ENCODE measurements around the gene PDZD7. TPM values are rescaled to one million over a fixed set of nuclear protein-coding genes. Genes with fewer than 3 reads are reported as not detected.

The PDZD7 gene
- total and polyA plus RNA-seq, 9 of the 15 experiments (the other 6 are each of a cell fraction or from before 2014, with no cell fraction given) = 0.04 to 0.24 (median 0.08) TPM; not detected in 3

DNA sequence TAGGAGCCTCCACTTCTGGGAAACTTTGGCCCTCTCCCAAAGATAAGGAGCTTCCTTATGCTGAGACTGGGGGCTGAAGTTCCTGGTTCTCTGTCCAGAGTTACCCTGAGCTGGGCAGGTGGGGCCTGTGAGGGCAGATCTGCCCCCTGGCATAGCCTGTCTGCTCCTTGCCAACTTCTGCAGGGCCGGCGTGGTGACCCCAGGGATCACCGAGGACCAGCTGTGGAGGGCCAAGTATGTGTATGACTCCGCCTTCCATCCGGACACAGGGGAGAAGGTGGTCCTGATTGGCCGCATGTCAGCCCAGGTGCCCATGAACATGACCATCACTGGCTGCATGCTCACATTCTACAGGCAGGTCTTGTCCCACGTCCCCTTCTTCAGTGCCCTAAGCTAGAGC lies 4.4 kb upstream of the PDZD7 start:
- Histone ChIP-seq H2AFZ (ENCODE audit: low read depth, low read length) (no peak overlapping the region), H3K27ac (ENCODE audit: extremely low read depth, low read depth, low read length) (no peak overlapping the region), H3K9me3 (replicated peaks; ENCODE audit: control insufficient read depth, insufficient read depth, low read depth, low read length) (no peaks in the 10 kb centered on the region), H3K4me1 (replicated peaks in 1 of 2; ENCODE audit: control insufficient read depth in 2 of 2, insufficient read depth in 2 of 2, low read length in 2 of 2) (peaks cover 12 to 34% of the 10 kb centered on the region in 2 experiments; a peak in 4 of 5 replicates), H3K79me2 (ENCODE audit: control insufficient read depth, insufficient read depth, low read length) (no peaks in the 10 kb centered on the region), H3K27me3 (ENCODE audit: control insufficient read depth in 2 of 2, insufficient read depth in 2 of 2, low read length in 2 of 2) (no peaks in the 10 kb centered on the region), H3K4me3 (no peak overlapping the region), H3K9ac (ENCODE audit: insufficient read depth in 1 of 2, low read depth in 2 of 2, low read length in 2 of 2) (0 out of 4 replicates have a peak overlapping the region, but pooled peaks of 1 of the 2 experiments have one; percentile 35), H3K36me3 (ENCODE audit: control insufficient read depth, insufficient read depth, low read length) (no peaks in the 10 kb centered on the region), H4K20me1 (replicated peaks; ENCODE audit: control insufficient read depth, insufficient read depth, low read length) (no peaks in the 10 kb centered on the region), H3K4me2 (ENCODE audit: insufficient read depth, low read length) (no peak overlapping the region), H3K9me1 (ENCODE audit: control insufficient read depth, insufficient read depth, low read length) (no peaks in the 10 kb centered on the region)
- DNase-seq (ENCODE audit: extremely low read depth in 1 of 4, low spot score in 3 of 4) (no peak), FAIRE-seq (no peak), ATAC-seq (no peak)
- 54% methylated on average over 7 of the region's 7 CpGs for WGBS (ENCODE audit: insufficient coverage, low coverage, missing lambda C conversion rate)
- TF ChIP-seq CTCFL (IDR thresholded peaks at IDR 0.05; ENCODE audit: borderline replicate concordance, insufficient read depth, low read depth, low read length, poor library complexity, severe bottlenecking) = no peak
- TF ChIP-seq TAF9B (IDR thresholded peaks at IDR 0.05; ENCODE audit: partially characterized antibody) = no peak
- TF ChIP-seq SIN3A (IDR thresholded peaks at IDR 0.05; ENCODE audit: borderline replicate concordance in 2 of 2, control insufficient read depth in 1 of 2, low read depth in 2 of 2, low read length in 2 of 2) = no peak
- intact Hi-C loops (cut with micrococcal nuclease) (loop anchor here (10.0 kb wide), 1 partner anchor 409 kb away; no protein-coding TSS in a partner anchor), in situ Hi-C loops (cut with MboI) (no loop called here)
- ChIA-PET POLR2A (interaction anchor here (1.4 kb wide), 1 partner anchor 24 kb away, joined by 5 read pairs; no protein-coding TSS in a partner anchor), CTCF (ENCODE audit: low intra/inter-chr PET ratio) (no interaction called here)
- BruUV-seq (replicated peaks) = no TSS peak
